ENCODE measurements around the gene THSD7B.

THSD7B gene

DNA sequence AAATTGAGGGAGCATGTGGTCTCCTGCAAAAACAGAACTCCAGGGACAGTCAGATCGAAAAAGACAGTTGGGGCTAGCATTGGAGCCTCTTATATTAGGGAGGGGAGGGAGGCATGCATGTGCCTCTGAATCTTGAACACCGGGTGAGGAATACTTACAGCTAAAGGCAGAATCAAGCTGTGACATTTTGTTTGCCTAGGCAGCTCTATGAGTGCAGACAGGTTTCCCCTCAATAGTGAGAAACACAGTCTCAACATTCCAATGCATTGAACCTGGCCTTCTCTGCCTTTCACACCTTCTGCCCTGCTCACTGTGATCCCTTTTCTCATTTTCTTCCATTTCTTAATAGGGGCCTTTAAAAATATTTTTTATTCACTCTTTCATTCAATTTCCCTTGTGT is 140.4 kb downstream of the THSD7B start:
- TF ChIP-seq, protein P1, sequence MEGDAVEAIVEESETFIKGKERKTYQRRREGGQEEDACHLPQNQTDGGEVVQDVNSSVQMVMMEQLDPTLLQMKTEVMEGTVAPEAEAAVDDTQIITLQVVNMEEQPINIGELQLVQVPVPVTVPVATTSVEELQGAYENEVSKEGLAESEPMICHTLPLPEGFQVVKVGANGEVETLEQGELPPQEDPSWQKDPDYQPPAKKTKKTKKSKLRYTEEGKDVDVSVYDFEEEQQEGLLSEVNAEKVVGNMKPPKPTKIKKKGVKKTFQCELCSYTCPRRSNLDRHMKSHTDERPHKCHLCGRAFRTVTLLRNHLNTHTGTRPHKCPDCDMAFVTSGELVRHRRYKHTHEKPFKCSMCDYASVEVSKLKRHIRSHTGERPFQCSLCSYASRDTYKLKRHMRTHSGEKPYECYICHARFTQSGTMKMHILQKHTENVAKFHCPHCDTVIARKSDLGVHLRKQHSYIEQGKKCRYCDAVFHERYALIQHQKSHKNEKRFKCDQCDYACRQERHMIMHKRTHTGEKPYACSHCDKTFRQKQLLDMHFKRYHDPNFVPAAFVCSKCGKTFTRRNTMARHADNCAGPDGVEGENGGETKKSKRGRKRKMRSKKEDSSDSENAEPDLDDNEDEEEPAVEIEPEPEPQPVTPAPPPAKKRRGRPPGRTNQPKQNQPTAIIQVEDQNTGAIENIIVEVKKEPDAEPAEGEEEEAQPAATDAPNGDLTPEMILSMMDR (IDR thresholded peaks at IDR 0.05) = no peak
- no peak for TF ChIP-seq ZFX (IDR thresholded peaks at IDR 0.05; ENCODE audit: borderline replicate concordance)
- H3K27ac ChIP-seq = no peak overlapping the region

DNA sequence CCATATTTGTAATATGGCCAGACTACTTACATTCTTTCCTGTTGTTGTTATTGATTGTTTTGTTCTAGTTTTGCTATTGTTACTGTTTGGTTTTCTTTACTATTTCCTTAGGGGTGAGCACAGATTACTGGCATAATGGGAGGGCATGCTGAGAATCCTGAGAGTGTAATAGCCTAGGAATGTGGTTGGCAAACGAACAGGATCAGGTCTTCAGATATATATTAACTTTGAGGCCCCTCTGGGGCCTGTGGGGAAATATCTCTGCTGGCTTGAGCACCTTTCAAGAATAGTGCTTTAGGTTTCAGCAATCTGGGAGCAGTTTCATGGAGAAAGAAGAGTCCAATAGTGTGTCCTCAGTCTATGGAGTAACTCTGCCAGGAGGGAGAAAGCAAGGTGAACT is 144.4 kb downstream of the THSD7B start:
- no peak overlapping the region for H3K27ac ChIP-seq
- TF ChIP-seq, protein P1 (IDR thresholded peaks at IDR 0.05) = no peak
- no peak for TF ChIP-seq ZFX (IDR thresholded peaks at IDR 0.05; ENCODE audit: borderline replicate concordance)

DNA sequence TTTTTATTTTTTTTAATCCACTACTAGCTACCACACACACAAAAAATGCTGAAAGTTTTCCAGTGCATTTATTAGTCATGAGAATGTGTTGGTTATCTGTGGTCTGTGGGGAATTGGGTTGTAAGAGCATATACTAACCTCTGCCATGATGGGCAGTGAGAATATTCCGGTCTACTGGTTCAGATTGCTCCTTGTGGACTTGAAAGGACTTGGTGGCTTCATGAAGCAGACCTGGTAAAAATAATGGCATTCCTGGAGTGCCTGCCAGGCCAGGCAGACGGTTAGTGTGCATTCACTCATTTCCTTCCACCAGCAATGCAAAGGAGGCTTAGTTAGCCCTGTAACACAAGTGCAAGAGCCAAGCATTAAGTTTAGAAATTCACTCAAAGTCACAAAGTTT is 150.8 kb downstream of the THSD7B start:
- no peak overlapping the region for H3K27ac ChIP-seq
- TF ChIP-seq, protein P1 (IDR thresholded peaks at IDR 0.05) = no peak
- no peak for TF ChIP-seq ZFX (IDR thresholded peaks at IDR 0.05; ENCODE audit: borderline replicate concordance)

DNA sequence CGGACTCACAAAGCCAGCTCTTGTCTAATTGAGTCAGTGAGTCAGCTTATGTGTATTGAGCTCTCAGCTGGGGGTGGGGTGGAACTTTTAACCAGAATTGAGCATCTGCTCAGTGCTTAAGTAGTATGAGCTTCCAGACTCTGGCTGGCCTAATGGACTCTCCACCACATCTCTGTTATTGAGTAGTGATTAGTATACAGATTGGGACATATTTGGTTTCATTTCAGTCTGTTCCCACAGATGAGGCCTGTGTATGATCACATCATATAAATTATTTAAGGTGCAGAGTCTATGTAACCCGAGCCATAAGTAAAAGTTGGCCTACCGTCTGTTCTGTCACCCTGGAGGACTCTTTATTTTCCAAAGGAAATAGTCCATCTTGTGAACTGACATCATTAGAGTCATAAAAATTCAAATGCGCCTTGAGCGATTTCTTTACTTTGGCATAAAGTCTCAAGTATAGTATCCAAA is 152.1 kb downstream of the THSD7B start:
- TF ChIP-seq ZFX (IDR thresholded peaks at IDR 0.05; ENCODE audit: borderline replicate concordance) = no peak
- TF ChIP-seq, protein P1 (IDR thresholded peaks at IDR 0.05) = no peak

DNA sequence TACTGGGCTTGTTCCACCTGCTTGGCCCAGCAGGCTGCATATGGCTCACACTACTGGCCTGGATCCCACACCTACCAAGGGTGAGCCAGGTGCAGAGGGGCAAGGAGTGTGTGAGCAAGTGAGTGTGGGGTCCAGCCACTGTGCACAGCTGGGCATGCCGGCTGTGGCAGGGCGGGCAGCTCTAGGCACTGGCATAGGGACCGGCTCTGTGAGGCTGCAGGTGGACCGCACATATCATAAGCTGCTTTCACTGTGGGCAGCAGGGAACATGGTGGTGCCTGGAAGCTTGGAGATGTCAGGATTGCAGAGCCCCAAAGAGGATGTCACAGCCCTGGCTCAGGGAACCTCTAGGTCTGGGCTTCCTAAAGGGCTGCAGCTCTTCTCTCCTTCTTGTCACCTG is 154.3 kb downstream of the THSD7B start:
- TF ChIP-seq, protein P1 (IDR thresholded peaks at IDR 0.05) = no peak
- TF ChIP-seq ZFX (IDR thresholded peaks at IDR 0.05; ENCODE audit: borderline replicate concordance) = no peak
- no peak overlapping the region for H3K27ac ChIP-seq

More for the DNA sequence above, 152.1 kb downstream of the THSD7B start:
- H3K27ac ChIP-seq = no peak overlapping the region

DNA sequence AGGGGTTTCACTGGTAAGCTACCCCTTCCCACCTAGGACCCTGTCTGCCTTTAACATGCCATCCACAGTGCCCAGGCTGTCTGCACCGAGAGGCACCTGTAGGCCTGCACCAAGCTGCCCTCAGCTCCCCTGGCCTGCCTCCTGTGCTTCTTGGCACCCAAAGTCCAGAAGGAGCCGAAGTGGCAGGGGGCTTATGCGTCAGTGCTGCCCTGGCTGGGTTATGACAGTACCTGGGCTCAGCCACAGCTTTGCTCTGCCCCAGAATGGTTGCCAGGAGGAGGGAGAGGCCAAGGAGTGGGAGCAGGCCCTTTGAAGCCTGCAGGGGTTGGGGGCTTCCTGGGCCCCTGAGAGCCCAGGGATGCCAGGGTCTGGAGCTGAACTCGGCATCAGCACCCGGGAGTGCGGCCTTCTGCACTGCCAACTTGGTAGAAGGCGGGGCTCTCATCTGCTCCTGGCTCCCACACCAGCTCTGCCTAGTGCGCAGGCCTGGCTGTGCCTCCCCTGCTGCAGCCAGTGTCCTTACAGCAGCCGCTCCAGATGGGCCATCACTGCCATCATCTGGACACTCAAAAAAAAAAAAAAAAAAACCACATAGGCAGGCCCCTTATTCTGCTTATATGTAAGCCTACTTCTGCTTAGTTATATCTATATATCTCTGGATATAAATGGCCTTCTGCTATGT is 155.4 kb downstream of the THSD7B start:
- no peak overlapping the region for H3K27ac ChIP-seq
- TF ChIP-seq ZFX (IDR thresholded peaks at IDR 0.05; ENCODE audit: borderline replicate concordance) = no peak
- TF ChIP-seq, protein P1 (IDR thresholded peaks at IDR 0.05) = no peak

DNA sequence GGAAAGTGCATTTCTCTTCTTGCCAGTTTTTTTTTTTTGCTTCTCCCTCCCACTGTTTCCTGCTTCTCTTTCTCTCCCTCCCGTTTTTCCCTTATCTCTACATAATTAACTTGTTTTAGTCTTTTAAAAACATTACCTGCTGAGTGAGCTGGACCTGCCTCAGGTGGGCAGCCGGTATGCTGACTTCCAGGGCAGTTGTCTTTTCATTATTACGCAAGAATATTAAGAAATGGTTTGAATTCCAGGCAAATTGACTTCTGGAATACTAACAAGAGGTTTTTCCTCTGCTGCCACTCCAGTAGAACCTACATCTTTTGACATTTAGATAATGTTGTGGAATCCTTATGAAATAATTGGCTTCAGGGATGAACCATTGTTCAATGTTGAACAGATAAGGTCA is 161.8 kb downstream of the THSD7B start:
- no peak overlapping the region for H3K27ac ChIP-seq
- no peak for TF ChIP-seq ZFX (IDR thresholded peaks at IDR 0.05; ENCODE audit: borderline replicate concordance)
- TF ChIP-seq, protein P1 (IDR thresholded peaks at IDR 0.05) = no peak
